NCI-H524 treated with DMSO at 0.1 percent for 48 hours (cell line): ENCODE measurements around the gene TEX11.

Source experiments
- DNase-seq: peaks from one replicate; lab custom pipeline; 2025; lab: John Stamatoyannopoulos, UW

Gene TEX11

GRCh38 chrX:70497026-70497425 lies 411.5 kb downstream of the TEX11 start:
- DNase-seq = no peak

DNA sequence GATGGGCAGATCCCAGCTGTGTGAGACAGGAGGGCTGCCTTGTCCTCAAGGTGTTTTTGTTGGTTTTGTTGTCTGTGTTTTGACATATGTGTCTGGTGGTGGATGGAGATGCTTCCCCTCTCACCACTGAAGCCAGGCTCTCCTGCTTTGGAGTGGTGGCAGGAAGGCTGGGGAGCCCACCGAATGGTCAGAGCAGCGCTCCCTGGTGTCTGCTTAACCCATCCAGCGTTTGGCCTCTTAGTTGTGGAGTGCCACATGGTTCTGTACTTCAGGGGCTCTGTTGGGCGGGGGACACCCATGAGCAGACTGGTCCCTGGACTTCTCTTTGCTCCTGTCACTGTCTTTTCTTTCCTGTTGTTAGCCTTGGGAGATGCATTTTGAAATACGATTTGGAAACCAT lies 412.0 kb downstream of the TEX11 start:
- no peak for DNase-seq

DNA sequence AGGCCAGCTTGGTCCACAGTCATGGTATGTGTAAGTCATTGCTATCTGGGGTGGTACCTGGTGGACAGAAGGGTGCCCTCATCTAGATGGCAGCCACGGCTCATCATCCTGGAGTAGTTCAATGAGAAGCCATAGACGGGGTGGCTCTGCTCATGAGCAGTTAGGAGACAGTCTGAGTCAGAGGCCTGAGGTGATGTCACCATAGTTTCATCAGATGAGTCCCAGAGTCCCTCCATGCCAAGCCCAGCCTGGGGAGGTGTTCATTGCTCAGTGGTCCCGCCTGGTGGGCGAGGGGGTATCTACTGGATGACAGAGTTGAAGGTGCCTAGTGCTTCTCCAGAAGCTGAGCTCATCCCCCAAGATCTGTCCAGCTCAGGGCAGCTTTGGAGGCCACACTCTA lies 414.1 kb downstream of the TEX11 start:
- DNase-seq = no peak

DNA sequence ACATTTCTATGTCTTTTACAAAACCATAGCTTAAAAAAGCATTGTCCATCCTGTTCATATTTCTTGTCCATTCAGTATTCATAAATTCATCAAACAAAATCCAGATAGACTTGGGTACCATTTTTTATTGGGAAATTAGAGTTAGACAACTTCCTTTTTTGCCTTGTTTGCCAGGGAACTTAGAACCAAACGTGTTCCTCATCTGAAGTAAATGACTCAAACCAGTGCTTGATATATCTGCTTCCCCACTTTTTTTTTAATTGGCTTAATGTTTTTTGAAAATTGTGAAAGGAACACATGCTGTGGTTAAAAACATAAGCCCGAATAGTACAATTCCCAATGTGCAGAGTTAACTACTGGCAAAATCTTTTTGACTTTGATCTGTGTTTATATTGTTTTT lies 419.7 kb downstream of the TEX11 start:
- DNase-seq = no peak

DNA sequence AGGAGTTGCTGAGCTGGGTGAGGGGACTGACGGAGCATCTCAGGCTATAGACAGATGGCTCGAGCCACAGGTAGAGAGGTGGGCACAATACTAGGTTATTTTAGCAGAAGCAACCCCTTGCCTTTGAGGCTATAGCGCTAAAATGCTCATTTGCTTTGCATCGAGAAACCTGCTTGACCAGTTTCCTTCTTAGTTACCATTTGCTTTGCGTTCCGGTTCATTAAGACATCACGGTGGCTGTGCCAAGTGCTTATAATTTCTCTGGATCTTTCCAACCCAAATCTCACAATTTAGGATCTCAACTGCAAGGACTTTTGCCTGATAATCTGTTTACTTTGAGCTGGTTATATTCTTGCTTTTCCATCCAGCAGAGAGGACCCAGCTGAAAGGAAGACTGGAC lies 423.0 kb downstream of the TEX11 start:
- DNase-seq = no peak

DNA sequence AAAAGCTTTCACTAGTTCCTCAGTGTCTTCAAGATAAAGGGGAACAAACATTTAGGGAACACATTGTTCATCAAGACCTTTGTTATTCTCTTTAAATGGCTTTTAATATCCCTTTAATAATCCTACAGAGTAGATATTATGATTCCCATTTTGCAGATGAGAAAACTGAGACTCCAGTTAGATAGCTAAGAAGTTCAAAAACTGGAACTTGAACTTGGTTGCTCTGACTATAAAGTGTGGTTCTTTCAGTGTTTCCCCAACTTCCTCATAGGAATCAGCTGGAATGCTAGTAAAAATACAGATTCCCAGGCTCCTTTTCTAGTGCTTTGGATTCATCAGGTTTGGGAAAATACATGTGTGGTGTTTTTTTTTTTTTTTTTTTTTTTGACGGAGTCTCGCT lies 426.2 kb downstream of the TEX11 start:
- no peak for DNase-seq

GRCh38 chrX:70481471-70482270 lies 426.8 kb downstream of the TEX11 start:
- no peak for DNase-seq

DNA sequence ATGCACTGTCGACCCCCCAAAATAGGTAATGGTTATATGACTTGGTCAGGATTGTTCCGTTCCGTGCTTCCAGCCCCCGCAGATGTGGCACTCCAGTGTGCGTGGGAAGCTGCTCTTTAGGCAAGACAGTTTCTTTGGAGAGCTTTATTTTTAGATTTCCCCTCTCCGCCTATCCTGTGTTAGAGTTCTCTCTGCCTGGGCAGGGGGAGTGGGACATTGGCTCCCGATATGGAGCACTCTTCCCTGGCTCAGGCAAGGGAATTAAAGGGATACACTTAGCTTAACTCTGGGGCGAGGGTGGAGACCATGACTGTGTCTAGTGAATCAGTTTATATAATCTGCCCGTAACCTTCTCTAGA lies 427.9 kb downstream of the TEX11 start:
- no peak for DNase-seq

DNA sequence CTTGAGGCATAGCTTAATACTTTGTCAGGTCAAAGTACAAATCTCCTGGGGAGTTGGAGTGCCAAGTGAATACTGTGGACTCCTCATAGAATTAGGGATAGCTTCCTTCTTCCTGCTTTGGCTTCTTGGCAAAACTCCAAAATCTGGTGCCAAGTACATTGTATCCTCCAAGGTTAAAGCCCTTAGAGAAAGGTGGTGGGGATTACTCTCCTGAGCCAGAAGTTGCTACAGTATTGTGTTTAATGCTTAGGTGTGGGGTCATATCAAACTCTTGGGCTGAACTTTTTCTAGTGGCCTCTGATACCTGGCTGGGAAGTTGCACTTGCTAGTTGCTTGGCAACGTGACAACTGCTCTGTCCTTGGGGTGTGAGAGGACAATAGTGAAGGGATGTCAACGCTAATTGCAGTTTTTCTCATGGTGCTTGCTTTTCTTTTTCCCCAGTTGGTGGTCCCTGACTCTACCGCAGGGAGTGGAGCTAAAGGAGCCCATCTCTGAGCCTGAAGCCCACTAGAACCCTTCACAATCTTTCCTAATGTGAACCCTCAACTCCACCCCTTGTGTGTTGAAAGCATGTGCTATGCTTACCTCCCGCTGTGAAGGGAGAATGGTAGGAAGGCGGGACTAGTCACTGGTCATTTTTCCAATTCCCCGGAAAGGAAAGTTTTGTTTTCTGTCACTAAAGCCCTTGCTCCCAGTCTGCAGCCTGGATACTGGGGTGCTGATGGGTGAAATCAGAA lies 428.4 kb downstream of the TEX11 start:
- no peak for DNase-seq

- DNase-seq = no peak
Observed at GRCh38 chrX:70479247-70479921, 429.1 kb downstream of the TEX11 start.
